HG02642 (cell line): ENCODE results near the gene C1orf105.
"Not testable (repeated sequence)": the region's sequence is repeated elsewhere in the genome, so short reads cannot be mapped to it uniquely, and the experiment has no call there.

ENCODE experiments used
- ATAC-seq: cut with Tn5 transposase; IDR thresholded peaks from one replicate; pipeline ENCODE4 v1.9.1; 2021; ENCODE audit warnings: mild to moderate bottlenecking; ENCODE audit not compliant: unreplicated experiment, poor library complexity

The C1orf105 gene

DNA sequence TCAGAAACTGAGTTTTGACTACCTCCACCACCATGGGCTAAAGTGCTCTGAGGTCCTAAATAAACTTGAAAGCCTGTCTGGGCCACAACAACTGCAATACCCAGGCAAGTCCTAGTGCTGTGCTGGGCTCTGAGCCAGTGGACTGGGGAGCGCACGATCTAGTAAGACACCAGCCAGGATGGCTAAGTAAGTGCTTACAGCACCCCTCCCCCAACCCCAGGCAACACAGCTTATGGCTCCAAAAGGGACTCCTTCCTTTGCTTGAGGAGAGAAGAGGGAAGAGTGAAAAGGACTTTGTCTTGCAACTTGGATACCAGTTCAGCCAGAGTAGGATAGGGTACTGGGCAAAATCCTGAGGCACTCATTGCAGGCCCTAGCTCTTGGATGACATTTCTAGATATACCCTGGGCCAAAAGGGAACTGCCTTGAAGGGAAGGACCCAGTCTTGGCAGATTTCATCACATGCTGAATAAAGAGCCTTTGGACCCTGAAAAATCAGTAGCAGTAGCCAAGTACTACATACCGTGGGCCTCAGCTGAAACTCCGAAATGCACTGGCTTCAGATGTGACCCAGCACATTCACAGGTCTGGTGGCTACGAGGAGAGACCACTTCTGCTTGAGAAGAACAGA, 1.6 kb downstream of the C1orf105 start:
- no peak for ATAC-seq

DNA sequence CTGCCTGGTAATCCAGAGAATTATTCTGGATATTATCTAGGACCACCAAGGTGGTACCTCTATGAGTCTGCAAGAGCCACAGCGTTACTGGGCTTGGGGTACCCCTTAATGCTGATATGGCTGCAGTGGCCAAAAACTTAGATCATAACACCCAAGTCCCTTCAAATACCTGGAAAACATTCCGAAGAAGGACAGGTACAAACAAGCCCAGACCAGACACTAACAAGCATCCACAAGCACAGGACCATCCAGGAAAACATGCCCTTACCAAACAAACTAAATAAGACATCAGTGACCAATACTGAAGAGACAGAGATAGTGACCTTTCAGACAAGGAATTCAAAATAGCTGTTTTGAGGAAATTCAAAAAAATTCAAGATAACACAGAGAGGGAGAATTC, 2.9 kb downstream of the C1orf105 start:
- no peak for ATAC-seq

DNA sequence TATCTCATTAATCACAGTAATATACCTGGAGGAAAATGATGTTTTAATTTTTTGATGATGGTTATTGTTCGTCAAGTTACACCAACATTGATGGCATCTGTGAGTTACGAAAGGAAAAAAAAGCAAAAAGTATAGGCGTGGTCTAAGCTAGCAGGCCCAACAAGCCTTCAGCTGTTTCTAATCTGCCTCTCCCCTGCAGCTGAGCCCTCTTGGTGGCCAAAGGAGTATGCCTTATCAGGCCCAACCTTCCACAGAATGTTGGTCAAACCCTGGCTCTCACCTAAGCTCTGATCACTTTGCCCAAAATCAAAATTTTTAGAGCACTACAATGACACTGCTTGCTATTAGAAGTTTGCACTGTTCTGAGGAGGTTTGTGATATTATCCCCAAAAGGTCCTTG, 4.9 kb downstream of the C1orf105 start:
- no peak for ATAC-seq

GRCh38 chr1:172427191-172427590, 6.7 kb downstream of the C1orf105 start:
- ATAC-seq = no peak

- ATAC-seq = no peak
Observed at GRCh38 chr1:172429331-172430127, 9.0 kb downstream of the C1orf105 start.

- no peak for ATAC-seq
Observed at GRCh38 chr1:172430128-172430454, 9.6 kb downstream of the C1orf105 start.

DNA sequence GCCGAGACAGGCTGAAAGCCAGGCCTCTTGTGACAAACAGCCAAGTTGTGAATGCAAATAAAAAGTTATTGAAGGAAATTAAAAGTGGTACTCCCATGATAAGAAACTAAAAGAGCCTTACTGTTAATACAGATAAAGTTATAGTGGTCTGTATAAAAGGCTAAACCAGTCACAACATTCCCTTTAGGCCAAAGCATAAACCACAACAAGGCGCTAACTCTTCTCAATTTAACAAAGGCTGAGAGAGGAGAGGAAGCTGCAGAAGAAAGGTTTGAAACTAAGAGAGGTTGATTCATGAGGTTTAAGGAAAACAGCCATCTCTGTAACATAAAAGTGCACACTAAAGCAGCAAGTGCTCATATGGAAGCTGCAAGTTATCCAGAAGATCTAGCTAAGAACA, 10.7 kb downstream of the C1orf105 start:
- no peak for ATAC-seq

- no peak for ATAC-seq
Observed at GRCh38 chr1:172431721-172432192, 11.3 kb downstream of the C1orf105 start.

DNA sequence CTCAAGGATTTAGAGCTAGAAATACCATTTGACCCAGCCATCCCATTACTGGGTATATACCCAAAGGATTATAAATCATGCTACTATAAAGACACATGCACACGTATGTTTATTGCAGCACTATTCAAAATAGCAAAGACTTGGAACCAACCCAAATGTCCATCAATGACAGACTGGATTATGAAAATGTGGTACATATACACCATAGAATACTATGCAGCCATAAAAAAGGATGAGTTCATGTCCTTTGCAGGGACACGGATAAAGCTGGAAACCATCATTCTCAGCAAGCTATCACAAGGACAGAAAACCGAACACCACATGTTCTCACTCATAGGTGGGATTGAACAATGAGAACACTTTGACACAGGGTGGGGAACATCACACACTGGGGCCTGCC, 16.7 kb downstream of the C1orf105 start:
- ATAC-seq = not testable (repeated sequence)

DNA sequence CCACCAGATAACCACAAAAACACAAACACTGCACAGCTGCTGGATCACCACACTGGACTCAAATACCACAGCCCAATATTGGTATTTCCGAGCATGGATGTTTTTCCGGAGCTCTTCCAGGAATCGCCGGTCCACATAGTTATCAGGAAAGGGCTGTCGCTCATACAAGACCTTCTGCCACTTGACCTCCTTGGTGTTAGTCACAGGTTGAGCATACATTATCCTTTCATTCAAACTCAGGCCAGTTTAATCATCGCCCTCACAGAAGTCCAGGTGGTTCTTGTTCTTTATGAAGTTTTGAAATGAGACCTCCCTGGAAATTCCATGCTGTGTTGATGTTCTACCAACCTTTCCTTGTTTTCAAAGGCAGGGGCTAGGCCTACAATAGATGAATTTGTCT, 21.9 kb downstream of the C1orf105 start:
- no peak for ATAC-seq

DNA sequence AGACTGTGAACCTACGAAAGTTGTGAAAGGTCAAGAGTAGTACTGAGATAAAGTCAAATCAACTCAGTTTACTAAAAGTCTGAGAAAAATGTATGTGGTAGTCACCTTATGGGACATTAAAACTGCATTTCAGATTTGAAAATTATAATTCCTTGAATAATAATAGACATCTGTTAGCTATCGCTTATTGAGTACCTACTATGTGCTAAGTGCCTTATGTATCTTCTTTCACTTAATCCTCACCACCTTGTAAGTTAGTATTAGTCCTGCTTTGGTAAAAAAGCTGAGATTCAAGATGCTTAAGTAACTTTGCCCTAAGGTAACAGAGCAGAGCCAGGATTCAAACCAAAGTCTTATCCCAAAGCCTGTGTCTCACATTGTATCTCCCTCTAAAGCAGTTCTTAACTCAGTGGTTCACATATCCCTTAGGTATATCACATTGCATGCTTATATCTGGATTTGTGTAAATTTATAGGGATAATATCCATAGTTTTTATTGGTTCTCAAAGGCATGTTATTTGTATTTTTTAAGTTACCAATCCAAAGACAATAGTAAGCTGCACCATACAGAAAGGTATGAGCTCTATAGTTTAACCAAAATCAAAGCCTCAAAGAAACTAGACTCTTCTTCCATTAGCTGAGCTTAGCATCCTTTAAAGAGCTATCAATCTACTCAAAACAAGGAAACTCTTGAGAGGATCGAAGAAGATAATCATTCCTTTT, 22.5 kb downstream of the C1orf105 start:
- ATAC-seq = no peak

DNA sequence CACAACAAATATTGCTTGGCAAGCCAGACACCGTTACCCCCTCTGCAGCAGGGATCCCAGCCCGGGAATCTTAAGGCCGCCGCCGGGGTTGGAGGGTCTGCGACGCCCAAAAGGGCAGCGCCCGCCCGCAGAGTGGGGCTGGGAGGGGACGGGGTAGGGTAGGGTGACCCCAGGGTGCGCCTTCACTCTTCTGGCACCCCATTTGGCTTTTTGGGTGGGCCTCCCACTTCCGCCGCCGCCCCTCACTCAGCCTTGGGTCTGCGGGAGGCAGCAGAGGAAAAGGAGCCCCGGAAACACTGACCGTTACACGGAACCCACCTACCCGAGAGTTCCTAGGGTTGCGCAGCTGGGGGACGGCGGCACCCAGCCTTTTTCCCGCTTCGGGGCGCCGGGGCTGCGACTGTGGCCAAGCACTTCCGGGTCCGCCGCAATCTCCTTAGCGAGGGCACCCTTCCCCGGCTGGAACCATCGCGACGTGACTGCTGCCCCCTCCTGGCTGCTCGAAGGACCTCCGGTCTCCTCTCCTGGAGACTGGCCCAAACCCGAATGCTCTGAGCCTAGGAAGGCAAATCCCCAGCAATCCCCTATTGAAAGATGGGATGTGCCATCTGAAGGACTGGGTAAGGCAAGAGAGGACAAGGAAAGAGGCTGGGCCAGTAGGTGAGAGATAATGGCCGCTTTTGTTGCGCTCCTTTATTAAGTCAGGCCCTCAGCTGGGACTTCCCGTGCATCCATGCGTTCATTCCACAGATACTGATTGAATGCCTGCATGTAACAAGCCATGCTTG, 23.4 kb downstream of the C1orf105 start, which contains the start of gene PIGC:
Gene PIGC (minus strand): TSS at position 404 of the 788 bp plus-strand sequence. CDS start 1,447 bp downstream, outside the sequence.
- peak; percentile 100 for ATAC-seq

GRCh38 chr1:172446547-172446946, 26.1 kb downstream of the C1orf105 start:
- ATAC-seq = no peak

DNA sequence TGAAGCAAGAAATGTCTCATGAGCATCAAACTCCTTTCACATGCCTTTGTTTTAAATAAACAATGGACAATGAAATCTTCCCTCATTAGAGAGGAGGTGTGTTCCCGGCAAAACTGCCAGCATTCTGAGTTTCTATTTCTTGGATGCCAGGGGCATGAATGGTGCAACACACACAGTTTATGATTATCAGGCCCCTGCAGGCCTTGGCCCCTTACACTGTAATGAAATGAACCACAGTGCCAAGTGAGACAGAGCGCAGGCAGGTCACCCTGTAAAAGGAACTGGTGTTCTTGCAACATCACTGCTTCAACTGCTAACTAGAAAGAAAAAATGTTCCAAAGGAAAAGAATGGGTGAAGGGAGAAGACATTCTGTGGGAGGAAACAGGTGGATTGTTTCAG, 27.2 kb downstream of the C1orf105 start:
- no peak for ATAC-seq

DNA sequence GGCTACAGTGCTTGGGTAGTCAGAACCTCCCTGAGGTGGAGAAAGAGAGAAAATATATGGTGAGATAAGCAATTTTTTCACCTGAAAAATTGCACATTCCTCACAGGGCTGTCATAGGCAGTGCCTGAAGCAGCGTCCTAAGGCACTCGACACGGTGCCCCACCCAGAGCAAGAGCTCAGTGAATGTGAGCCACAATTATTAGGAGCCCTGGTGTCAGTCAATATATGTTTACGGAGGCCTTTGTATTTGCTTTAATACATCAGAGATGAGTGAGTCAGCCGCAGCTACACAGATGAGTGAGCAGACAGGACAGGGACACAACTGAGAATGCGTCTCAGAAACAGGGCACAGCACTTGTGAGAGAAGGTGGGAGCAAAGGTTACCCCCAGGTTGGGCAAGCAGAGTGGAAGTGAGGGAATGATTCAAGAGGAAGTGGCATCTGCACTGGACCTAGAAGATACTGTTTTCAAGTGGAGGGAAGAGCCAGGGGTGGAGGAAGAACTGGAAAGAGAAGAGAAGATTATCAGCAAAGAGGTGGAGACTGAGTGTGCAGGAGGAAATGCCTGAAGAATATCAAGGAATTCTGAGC, 28.6 kb downstream of the C1orf105 start:
- no peak for ATAC-seq

DNA sequence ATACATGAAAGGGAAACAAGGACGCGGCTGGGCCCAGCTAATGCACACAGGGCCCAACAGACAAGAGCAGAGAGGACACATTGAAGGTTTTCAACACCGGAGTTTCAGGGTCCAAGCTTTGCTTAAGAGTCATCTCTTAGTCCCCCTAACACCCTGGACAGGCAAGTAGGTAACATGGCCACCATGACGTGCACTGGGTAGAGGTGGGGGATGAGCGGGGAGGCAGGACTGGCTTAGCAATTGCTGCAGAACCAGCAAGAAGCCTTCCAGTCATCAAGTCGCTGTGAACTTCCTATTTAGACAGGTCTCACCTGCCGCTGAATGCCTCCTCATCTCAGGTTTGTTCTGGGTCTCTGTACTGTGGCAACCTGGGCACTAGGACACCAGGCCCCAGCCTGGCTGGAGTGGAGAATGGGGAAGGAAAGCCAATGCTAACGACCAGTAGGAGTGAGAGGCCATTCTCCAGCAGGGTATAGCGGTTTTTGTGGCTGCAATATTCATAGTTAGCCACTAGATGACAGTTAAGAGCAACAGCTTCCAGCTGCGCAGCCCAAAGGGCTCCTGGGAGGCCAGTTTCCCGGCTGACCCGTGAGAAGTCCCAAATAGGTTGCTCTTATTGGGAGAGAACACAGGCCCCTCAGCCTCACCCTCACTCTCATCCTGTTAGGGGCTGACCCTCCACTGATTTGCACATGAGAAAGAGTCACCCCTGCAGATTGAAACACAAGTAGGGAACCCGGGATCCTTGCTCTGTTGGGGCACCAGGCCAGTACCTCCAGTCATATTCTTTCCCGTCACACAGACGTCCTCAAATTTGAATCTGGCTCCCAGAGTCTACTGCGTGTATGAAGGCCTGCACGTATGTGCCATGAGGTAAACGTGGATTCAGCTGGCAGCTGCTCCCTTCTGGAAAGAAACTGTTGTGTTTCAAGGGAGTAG, 29.4 kb downstream of the C1orf105 start:
- ATAC-seq = peak; percentile 85

GRCh38 chr1:172450524-172450885, 30.0 kb downstream of the C1orf105 start:
- ATAC-seq = no peak

GRCh38 chr1:172451002-172451443, 30.5 kb downstream of the C1orf105 start:
- no peak for ATAC-seq
